ENCODE data around the gene STEAP3.

STEAP3 gene

DNA sequence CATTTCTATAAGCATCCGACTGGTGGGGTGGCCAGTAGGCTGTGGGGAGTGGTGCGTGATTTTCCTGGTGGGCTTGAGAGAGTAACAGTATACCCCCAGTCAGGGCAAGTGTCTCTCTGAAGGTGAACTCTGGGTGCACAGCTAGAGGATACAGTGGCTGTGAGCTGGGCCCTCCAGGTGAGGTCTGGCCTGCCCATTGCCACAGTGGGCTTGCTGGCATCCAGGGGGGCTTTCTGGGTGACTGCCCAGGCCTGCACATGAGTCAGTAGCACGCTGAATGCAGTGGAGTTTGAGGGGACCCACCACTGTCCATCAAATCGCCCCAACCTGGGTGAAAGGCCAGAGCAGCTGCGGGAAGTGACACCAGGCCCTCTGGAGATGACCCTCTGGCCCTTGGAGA is 4.5 kb downstream of the STEAP3 start:
- no peak for DNase-seq

DNA sequence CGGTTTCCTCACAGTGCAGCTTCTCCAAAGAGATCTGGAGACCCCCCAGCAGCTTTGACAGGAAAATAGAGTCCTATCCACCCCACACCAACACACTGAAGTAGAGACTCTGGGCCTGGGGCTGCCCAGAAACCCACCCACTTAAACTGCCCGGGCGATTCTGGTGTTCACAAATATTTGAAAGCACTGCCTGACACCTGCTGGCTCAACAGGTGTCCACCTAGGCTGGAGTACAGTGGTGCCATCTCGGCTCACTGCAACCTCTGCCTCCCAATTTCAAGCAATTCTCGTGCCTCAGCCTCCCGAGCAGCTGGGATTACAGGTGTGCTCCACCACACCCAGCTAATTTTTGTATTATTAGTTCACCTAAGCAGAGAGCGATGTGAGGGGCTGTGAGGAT is 5.3 kb downstream of the STEAP3 start:
- DNase-seq: no peak

GRCh38 chr2:119229716-119230115 is 6.1 kb downstream of the STEAP3 start:
- no peak for DNase-seq

GRCh38 chr2:119230219-119231185 is 6.9 kb downstream of the STEAP3 start:
- DNase-seq: no peak

- no peak for DNase-seq
Observed at GRCh38 chr2:119231975-119232665, 8.5 kb downstream of the STEAP3 start.

GRCh38 chr2:119232666-119232993 is 9.0 kb downstream of the STEAP3 start:
- no peak for DNase-seq

DNA sequence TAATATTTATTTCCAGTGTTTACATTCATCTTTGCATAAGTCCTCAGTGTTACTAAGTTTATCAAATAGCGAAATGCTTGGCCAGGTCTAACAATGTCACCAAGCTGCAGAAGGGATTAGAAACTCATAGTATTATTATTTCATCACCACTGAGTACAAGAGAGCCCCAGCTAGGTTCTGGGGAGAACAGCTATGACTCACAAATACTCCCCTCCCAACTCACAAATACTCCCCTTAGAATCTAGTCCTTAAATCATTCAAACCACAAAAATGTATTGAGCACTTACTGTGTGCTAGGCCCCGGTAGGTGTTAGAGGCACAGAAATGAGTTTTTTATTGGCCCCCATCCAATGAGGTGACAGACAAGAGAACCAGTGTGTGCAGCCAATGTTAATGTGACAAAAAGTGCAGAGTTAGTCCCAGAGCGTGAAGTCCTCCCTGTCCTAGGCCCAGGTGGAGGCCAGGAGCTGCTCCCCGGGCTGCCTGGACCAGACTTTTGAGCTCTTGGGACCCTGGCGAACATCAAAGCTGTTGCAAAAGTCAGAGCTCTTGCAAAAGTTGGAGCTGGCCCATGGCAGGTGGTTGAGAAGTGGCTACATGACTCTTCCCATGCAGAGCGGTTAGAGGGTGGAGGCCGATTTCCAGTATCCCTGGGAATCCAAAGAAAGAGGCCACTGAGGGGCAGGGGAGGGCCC is 9.8 kb downstream of the STEAP3 start:
- no peak for DNase-seq

DNA sequence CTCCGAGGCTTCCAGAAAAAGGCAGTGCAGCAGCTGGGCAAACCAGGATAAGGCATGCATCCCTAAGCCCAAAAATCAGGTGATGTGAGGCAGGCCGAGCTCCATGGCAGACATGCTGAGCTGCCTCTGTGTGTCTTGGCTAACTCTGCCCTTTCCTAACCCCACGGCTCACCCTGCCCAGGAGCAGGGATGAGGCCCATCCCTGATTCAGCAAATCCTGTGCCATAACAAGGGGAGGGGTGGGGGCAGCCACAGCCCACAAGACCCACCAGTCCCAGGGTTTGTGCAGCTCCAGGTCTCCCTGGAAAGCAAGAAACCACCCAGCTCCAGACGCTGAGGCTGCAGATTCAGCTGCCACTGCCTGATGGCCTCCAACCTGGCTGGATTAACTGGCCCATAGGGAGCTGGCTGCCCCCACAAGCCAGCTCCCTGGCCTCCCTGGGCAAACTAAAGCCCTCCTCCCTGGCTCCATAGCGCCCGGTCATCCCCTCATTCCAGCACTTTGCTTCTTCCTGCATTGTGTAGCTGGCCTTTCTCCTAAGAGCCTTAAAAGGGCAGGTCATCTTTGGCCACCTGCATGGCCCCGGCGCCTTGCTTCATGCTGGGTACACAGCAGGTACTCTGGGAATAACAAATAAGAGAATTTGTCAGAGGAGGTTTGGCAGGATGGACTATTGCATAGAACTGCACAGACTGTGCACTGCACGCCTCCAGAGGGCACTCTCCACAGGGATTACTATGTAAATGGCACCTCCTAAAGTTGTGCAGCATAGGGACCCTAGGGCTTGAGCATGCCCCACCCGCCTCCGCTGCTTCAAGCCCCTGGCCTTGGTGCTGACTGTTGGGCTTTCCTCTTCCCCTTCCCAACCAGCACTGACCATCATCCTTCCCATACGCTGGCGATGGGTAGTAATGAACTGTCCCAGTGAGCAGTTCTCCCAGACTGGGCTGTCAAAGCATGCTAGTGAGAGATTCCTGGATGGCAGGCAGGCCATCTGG is 10.7 kb downstream of the STEAP3 start:
- no peak for DNase-seq

DNA sequence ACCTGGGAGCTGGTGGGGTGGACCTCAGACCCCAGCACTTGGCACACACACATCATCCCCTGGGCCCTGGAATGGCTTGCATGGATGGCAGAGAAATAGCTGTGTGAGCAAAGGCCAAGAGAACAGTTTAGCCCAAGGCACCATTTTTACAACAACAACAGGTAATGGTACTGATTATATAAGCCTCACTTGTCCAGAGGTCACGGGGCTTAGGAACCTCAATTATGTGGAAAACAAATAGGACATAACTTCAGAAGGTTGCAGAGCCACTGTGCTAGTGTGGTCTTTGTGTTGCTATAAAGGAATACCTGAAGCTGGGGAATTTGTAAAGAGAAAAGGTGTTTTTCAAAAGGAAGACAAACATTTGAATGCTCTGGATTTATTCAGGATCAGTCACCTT is 13.2 kb downstream of the STEAP3 start:
- no peak for DNase-seq

- no peak for DNase-seq
Observed at GRCh38 chr2:119240311-119241204, 16.9 kb downstream of the STEAP3 start.

DNA sequence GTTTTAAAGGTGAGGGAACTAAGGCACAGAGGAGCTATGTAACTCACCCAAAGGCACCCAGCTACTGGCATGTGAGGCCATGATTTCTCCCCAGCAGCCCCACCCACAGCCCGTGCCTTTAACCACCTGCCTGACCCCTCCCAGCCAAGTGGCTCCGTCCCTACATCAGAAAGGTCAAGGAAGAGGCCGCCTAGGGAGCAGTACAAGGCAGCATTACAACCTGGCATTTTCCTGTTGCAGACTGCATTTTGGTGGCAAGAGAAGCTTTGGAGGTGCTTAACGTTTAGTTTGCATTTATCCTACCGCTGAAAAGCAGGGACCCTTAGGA is 17.5 kb downstream of the STEAP3 start:
- no peak for DNase-seq

- no peak for DNase-seq
Observed at GRCh38 chr2:119242276-119243119, 18.9 kb downstream of the STEAP3 start.

- no peak for DNase-seq
Observed at GRCh38 chr2:119243621-119244020, 20.0 kb downstream of the STEAP3 start.

DNA sequence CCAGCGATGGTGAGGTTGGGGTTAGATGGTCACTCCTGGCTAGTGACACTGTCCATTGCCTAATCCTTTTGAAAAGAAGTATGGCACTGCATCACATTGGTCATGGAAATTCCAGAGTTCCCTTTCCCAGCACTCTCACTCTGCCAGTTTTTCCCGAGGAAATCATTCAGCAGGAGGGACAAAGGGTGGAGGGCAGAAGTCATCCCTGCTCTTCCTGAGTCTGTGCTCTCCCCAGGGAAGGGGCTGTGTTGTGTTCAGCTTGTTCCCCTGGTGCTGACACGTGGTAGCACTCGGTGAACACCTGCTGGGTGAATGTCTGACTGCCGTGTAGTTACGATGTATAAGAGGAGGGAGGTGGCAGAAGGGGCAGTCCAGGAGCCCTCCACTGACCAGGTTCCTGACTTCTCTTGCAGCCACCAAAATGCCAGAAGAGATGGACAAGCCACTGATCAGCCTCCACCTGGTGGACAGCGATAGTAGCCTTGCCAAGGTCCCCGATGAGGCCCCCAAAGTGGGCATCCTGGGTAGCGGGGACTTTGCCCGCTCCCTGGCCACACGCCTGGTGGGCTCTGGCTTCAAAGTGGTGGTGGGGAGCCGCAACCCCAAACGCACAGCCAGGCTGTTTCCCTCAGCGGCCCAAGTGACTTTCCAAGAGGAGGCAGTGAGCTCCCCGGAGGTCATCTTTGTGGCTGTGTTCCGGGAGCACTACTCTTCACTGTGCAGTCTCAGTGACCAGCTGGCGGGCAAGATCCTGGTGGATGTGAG is 21.6 kb downstream of the STEAP3 start:
- no peak for DNase-seq

DNA sequence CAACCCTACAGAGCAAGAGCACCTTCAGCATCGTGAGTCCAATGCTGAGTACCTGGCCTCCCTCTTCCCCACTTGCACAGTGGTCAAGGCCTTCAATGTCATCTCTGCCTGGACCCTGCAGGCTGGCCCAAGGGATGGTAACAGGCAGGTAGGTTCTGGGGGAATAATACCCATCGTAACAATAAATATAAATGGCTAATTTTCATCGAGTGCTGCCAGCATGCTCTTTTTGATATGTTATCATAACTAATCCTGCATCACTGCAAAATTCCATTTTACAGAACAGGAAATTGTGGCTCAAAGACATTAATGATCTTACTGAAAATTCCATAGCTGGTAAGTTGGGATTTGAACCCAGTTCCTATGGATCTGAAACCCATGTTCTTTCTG is 22.2 kb downstream of the STEAP3 start:
- DNase-seq: no peak

DNA sequence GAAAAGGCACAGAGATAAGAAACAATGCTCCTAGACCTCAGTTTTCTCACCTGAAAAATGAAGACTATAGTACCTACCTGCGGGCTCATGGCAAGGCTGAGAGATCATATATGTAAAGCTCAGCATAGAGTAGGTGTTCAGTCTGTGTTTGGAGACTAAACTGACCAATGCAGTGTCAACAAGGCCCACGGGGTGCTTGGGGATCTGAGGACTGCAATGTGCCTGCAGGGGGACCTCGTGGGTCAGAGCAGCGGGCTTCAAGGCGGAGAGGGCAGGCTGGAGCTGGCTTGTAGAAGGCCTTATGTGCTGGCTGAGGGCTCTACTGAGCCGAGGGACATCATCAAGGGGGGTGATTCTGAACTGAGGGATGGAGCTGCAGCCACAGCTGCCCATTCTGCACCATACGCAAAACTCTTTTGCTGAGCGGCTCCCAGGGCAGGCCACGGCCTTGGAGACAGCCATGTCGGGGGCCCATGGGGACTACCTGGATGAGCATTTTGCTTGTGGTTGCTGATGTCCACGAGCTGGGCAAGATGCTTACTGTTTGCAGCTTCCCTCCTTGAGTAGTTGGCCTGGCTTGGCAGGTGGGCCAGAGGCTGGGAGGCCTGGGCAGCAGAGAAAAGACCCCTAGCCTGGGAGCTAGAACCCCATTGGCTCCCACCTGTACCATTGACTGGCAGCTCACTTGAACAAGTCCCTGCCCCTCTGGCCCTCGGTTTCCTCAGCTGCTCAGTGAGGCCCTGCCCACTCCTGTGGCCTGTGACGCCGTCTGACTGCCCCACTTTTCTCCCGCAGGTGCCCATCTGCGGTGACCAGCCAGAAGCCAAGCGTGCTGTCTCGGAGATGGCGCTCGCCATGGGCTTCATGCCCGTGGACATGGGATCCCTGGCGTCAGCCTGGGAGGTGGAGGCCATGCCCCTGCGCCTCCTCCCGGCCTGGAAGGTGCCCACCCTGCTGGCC is 23.5 kb downstream of the STEAP3 start:
- DNase-seq: no peak

DNA sequence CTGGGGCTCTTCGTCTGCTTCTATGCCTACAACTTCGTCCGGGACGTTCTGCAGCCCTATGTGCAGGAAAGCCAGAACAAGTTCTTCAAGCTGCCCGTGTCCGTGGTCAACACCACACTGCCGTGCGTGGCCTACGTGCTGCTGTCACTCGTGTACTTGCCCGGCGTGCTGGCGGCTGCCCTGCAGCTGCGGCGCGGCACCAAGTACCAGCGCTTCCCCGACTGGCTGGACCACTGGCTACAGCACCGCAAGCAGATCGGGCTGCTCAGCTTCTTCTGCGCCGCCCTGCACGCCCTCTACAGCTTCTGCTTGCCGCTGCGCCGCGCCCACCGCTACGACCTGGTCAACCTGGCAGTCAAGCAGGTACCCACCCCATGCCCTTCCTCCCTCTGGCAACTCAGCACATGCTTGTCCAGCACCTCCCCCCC is 24.2 kb downstream of the STEAP3 start:
- DNase-seq: no peak

DNA sequence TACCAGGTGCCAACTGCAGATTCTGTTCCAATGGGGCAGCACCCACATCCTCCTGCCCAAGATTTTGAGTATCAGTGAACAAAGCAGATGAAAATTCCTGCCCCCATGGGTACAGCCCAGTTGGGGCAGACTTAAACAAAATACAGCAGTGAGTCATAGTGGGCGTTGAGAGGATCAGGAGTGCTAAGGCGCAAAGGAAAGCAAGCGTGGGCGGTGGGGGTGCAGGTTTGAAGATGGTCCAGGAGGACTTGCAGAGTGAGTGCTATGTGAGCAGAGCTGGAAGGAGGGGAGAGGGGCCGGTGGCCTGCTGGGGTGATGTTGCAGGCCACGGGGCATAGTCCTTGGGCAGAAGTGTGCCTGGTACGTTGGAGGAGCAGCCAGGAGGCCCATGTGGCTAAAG is 24.7 kb downstream of the STEAP3 start:
- DNase-seq: no peak

DNA sequence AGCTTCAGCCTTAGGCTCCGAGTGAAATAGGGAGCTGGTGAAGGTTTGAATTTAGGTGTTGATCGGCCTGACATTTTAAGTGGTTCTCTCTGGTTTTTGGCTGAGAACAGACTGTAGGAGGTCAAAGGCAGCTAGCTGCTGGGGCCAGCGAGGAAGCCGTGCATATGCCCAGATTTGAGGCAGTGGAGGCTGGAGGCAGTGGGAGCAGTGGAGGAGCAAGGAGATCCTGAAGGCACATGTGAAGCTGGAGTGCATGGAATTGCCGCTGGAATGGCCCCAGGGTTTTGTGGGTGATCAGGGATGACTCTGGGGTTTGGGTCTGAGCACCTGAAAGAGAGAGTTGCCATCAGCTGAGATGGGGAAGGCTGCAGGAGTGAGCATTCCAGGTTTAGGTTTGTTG is 25.1 kb downstream of the STEAP3 start:
- DNase-seq: no peak
